Measurements from ENCODE around the gene CDH15. TPM values are rescaled to one million over a fixed set of nuclear protein-coding genes. Genes with fewer than 3 reads are reported as not detected.

Gene CDH15
- polyA plus RNA-seq, 1 donor = 2.7 TPM

DNA sequence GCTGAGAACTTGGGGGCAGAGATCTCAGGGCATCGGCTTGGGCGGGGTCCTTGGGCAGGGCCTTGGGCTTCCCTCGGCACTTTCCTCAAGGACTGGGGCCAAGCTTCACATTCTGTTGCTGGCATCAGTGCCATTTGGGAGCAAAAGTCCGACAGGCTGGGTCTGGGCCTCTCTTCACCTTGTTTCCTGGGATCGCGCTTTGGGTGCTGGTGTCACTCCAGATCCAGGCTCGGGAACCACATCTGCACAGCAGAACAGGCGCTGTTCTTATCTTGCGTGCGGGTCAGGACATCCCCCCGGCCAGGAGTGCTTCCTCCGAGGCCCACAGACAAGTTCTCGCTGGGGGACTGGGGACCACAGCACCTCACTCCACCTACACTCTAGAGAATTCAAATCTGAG, 31.1 kb upstream of the CDH15 start:
- DNase-seq = no peak

DNA sequence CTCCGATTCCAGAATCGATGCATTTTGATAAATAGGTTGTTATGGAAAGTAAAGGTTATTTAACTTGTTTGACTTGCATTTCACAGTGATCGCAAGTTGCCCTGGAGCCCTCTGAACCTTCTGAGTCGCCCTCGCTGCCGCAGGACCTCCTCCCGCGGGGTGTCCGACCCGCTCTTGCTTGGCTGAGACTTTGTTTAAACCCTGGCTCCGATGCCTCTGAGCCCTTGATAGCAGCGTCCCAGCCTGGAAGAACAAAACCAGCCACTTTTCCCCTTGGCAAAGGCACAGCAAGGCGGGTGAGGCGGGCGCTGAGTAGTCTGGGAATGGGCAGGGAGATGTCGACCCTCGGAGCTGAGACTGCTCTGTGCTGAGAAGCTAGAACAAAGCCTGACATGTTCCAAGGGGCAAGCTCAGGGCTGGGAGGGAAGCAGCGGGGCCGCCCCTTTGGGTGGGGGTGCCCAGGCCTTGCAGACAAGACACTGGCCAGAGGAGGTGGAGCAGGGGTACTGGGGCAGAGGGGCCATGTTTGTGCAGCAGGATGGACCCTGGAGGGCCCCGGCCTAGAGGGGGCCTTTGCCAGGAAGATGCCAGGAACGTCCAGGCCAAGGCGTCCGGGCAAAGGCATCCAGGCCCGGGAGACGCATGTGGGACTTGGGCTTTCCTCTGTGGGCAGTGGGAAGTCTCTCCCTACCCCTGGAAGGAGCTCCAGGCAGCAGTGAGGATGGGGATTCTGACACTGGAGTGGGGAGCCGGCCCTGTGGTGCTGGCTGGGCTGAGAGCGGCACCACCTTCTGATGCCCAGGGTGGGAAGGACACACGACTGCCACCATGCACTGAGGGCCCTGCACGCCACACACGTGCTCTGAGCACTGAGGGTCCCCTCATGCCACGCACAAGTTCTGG, 30.3 kb upstream of the CDH15 start:
- DNase-seq = no peak

DNA sequence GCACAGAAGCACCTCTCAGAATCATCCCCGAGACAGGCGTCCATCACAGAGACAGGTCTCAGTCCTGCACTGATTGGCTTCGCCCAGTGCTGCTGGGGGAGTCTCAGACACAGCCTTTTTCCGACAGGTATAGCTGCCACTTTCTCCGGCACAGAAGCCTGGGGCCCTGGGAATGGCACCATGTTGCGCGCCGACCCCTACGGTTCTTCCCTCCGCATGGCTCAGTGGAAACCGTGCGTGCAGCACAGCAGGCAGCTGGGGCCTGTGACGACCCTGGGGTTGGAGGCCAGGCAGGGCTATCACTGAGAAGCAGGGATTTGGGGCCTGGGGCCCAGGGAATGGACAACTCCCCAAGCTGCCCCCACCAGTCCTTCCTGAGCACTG, 29.7 kb upstream of the CDH15 start:
- no peak for DNase-seq

DNA sequence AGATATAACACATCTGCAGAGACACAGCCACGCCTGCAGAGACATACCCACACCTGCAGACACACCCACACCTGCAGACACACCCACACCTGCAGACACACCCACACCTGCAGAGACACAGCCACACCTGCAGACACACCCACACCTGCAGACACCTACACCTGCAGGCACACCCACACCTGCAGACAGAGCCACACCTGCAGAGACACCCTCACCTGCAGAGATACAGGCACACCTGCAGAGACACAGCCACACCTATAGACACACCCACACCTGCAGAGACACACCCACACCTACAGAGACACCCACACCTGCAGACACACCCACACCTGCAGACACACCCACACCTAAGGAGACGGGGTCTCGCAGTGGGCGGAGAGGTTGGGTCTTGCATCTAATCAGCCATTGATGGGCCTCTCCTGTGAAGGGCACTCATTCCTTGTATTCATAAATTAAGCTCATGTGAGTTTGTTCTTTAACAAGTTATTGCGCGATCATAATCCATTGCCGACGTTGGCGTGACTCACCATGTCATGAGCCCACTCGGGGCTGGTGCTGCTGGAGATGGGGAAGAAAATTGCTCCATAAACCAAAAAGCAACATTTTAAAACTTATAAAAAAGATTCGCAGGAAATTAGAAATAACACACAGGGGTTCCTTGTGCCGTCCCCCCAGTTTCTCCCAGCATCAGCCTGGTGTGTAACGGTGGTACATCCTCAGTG, 28.9 kb upstream of the CDH15 start:
- no peak for DNase-seq

DNA sequence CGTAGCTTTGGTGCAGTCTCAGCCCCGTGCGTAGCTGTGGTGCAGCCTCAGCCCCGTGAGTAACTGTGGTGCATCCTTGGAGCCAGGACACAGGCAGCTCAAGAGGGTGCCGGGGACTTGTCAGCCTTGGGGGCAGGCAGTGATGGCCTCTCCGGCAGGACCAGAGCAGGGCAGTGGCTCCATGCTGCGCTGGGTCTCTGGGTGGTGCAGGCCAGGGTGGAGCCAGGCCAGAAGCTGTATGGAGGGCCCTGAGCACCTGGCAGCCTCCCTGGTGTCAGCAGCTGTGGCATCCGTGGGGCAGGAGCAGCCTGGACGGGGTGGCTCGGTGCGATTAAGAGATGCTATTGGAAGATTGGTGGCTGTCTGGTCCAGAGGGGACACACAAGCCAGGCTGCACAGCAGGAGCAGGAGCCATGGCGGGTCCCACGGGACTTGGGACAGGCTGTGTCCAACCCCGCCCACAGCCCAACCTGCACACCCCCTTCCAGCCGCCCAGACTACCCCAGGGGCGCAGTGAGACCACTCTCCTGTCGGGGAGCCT, 28.3 kb upstream of the CDH15 start:
- DNase-seq = no peak

DNA sequence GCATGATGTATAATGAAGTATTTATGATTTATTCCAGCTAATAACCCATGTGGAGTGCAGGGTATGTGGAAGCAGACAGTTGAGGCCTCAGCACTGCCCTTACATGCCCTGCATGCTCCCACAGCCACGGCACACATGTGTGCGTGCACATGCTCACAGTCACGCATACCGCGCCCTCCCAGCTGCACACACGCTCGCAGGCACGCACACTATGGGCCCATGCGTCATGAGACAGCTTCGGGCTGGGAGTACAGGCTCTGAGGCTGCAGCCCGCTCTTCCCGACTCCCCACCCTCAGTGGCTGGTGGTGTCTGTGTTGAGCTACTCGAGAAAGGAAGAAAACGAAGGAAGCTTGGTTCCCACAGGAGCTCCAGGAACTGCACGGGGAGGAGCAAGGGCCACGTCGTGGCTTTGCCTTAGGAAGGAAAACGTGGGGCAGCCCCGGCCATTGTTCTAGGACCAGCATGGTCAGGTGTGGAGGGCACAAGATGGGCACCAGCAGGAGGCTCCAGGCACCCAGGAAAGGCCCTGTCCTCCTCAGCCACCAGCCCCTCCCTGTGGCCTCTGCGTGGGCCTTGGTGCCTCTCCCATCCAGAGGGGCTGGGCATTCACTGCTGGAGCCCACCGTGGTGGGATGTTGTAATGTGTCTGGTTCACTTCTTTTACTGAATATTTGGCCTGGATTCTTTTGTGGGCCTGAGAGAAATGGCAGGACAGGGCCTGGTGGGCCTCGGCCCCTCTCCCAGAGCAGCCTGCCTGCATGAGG, 27.5 kb upstream of the CDH15 start:
- DNase-seq = no peak

DNA sequence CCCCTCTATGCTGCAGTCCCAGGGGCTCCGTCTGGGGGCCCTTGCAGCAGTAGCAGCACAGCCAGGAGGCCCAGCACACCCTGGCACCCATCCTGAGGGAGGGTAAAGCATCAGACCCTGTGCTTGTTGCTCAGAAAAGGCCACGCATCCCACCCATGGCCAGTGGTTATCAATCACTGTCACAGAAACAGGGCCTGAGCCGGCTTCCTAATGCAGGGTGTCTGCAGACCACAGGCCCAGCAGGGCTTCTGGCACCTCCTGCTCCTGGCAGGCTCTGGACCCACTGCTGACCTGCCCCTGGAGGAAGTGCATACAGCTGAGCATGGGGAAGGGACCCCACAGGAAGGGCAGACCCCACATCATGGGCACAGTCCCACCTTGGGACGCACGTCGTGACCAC, 26.9 kb upstream of the CDH15 start:
- DNase-seq = no peak

DNA sequence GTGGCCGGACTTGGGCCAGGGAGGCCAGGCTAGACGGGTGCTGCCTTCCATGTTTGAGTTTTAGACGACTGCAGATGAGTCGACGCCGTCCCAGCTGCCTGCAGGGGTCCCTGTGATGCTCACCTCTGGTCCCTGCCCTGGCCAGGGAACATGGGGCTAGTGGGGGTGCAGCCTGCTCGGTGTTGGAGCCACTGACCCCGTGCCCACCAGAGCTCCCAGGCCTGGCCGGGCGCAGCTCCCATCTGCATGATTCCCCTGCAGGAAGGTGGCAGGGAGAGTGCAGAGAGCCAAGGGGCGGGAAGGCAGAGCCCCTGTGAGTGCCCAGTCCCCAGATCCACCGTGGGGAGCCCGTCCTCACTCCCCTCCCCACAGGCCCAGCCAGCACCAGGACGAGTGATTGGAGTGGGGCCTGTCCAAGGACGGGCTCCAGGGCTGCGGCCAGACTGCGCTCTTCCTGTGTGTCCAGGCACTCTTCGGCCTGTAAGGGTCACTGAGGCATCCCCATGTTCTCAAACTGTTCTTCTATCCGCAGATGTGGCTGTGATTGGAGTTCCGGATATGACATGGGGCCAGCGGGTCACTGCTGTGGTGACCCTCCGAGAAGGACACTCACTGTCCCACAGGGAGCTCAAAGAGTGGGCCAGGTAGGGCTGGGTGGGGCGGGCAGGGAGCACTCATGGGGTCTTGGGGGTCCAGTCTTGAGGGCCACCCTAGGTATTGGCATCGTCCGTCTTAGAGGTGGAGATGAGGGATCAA, 26.0 kb upstream of the CDH15 start:
- no peak for DNase-seq

DNA sequence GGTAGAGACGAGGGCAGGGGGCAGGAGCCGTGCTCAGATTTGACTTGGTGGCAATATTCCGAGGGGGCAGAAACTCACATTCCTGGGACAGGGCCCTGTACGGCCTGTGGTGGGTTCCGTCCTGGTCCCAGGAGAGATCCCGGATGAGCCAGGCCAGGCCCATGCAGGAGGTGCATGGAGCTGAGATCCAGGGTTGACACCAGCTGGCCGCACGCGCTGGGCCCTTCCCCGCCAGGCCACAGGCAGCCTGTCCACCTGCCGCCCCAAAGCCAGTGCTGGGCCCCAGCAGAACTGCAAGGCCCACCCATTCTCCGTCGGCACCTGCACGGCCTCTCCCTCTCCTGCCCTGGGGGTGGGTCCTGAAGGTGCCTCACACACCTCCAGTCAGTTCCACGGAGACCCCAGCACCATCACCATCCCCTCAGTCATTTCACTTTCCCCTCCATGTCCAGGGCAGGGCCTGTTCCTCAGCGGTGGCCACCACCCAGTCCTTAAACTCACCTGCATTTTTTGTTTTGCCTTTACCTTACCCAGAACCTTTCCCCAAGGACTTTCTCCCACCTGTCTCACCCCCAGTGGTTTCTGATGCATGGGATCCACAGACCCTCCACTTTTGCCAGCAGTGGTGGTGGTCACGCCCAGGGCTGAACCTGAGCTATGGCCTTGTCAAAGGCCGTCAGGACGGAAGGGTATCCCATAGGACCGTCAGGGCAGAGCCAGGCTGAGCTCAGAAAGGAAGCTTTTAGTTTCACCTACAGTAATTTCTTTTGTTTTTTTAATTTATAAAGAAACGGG, 25.1 kb upstream of the CDH15 start:
- DNase-seq = no peak

DNA sequence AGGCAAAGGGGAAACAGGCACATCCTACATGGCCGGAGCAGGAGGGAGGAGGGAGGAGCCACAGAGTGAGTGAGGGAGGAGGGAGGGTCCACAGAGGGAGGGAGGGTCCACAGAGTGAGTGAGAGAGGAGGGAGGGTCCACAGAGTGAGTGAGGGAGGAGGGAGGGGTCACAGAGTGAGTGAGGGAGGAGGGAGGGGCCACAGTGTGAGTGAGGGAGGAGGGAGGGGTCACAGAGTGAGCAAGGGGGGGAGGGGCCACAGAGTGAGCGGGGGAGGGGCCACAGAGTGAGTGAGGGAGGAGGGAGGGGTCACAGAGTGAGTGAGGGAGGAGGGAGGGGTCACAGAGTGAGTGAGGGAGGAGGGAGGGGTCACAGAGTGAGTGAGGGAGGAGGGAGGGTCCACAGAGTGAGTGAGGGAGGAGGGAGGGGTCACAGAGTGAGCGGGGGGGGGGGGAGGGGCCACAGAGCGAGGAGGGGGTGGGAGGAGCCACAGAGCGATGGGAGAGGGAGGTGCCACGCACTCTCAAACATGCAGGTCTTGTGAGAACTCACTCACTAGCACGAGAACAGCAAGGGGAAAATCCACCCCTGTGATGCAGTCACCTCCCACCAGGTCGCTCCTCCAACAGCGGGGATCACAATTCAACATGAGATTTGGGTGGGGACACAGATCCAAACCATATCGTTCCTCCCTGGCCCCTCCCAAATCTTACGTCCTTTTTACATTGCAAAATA, 24.3 kb upstream of the CDH15 start:
- DNase-seq = no peak

DNA sequence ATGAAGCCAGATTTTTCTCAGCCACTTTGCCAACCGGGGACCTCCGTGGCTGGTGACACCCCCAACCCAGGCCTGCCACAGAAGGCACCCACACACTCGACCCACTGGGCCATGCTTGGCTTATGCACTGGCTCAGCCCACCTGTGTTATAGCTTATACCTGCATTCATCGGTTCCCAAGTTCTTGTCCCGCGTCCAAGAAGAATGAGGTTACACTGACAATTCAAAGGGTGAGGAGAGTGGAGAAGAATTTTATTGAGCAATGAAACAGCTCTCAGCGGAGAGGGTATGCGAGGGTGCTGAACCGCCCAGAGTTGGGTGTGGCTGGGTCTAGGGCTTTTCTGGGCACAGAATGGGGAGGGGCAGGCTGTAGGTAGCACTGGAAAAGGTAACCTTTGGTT, 22.2 kb upstream of the CDH15 start:
- DNase-seq = no peak

DNA sequence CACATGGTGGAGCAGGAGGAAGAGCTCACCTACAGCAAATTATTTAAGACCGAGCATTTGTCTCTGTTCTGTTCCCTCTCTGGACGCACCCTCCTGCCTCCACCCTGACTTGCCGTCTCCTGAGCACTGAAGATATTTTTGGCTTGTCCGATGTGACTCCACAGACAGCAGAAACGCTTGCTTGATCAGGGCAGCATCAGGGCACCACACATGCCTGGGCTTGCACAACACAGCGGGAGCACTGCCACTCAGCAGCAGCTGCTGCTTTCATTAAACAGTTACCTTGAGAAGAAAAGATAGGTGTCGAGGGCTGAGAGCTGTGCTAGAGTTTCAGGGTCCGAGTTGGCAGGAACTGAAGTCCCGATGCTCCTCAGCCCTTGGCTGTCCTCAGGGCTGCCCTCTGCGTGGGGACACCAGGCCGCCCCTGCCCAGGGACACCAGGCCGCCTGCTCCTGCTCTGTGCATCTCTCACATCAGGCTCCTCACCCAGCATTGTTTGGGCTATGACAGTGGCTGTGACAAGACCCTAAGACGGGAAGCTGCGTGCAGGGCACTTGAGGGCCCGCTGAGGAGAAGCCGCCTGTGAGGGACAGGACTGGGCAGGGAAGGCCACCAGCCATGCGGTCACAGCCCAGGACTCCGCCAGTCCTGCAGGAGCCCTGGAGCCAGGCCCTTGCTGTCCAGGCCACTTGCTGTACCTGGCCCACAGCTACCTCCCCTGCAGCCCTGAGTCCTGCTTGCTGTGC, 21.3 kb upstream of the CDH15 start:
- no peak for DNase-seq

DNA sequence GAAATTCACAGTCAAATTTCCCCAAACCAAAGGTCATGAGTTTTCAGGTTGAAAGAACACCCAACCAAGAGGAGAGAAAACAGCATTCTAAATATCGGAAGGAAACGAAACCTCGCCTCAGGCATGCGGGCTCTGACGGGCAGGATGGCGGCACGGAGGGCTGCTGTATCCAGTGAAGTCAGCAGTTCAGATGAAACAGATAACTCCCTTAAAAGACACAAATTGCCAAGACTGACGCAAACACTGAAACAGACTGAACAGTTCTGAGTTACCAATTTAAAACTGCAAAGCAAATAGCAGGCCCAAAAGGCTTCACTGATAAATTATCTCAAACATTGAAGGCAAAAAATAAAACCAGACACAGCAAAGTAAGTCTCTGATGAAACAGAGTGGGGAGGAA, 20.6 kb upstream of the CDH15 start:
- DNase-seq = no peak

DNA sequence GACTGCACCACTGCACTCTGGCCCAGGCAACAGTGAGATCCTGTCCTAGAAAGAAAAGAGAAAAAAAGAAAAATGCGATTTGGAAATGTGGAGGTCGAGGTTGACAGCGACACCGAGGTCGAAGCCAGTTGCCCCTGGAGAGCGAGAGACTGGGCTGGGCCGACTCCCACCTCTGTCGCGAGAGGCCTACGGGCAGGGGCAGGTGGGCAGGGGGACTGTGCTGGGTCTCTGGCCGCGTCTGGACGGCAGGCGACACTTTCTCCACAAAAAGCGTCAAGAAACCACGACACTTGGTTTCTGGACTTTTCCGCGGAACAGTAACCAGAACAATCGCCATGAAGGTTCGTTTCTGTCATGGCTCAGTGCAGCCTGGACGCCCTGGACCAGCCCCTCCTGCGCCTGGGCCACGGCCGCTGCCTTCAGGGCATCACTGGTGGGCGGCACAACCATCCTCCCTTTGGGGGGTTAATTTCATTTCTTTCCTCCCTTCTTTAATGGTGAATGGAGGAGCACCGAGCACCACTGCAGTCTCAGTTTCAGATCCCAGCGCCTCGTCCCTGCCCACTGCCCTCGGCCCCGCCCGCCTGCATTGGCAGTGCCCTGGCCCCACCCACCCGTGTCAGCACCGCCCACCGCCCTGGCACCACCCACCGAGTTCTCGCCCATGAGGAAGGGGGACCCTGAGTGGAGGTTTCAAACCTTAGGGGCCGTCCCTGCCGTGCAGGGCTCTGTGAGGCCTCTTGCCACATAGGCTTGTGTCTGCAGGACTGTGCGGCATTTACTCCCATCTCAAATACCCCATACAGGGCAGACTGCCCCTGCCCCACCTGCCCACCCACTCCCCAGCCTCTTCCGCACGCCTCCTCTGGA, 18.5 kb upstream of the CDH15 start:
- DNase-seq = no peak

DNA sequence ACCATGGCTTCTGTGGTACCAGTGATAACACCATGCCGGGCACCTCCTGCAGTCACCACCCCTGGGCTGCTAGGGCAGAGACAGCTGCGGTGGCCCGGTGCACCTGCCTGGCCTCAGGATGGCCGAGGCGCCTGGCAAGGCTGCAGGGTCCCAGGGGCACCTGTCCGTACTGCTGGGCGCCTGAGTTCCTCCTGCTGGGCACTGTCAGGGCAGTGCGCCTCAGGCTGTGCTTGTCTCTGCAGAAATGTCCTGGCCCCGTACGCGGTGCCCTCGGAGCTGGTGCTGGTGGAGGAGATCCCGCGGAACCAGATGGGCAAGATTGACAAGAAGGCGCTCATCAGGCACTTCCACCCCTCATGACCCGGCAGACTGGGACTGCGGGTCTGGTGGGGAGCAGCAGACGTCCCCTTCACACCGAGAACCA, 17.7 kb upstream of the CDH15 start:
- DNase-seq = no peak

DNA sequence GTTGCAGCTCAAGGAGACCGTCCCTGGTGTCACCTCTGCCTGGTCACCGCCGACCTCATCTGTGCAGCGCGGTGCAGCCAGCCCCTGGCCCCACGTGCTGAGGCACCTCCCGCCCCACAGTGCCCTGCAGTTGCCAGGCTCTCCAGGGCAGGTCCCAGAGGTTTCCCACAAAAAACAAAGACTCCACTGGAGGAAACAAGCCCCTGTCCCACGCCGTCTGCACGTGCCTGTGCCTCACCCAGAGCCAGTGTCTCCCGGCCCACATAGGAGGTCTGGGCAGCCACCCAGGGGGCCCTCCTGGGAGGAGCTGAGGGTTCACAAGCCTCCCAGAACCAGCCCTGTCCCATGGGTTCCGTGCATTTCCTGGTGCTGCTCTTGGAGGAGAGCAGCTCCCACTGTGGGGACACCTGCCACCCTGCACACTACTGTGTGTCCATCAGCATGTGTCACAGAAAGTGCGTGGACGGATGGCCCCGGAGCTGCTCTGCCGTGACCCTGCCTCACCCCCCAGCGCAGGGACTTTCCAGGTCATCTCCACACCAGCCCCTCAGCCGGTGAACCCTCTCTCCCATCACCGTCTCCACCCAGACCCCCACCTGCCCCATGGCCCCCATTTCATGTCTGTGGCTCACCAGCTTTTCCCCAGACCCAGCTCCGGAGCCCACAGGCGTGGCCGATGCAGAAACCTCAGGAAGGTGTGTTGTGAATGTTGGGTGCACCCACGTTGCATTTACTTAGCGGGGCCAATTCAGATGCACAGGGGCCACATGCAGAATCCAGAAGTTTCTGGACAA, 17.0 kb upstream of the CDH15 start:
- DNase-seq = no peak

DNA sequence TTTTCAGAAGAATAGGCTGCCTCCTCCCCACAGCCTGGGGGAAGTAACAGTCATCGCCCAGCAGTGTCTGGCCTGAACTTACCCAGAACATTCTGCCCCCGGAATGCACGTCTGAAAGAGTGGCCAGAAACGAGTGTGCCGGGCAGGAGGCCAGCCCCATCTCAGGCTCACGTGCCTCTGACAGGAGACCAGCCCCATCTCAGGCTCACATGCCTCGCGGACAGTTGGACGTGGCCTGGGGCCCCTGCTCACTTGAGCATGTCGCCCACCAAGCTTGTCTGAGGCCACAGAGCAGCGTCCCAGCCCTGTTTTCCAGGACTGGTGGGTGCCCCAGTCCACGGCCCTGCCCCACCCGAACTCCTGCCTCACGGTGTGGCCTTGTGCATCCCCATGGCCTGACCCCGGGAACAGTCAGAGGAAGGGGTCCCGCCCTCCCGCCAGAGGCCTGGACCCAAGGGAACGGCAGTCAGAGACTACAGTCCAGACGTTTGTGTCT, 16.3 kb upstream of the CDH15 start:
- DNase-seq = no peak
